ENCODE results near the gene C9orf78.

DNA sequence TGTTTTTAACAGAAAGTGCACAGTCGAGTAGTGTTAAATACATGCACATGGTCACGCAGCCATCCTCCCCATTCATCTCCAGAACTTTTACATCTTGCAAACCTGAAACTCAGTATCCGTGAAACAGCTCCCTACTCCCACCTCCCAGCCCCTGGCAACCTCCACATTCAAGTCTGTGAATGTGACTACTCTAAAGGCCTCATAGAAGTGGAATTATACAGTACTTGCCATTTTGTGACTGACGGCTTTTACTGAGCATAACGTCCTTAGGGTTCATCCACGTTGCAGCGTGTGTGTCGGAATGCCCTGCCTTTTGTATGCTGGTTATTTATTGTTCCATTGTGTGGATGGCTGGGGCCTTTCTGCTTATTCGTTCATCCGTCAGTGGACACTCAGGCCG, 36.0 kb upstream of the C9orf78 start:
- TF ChIP-seq CHD2 (IDR thresholded peaks at IDR 0.05; ENCODE audit: low read length) (no peak), POLR2A (IDR thresholded peaks at IDR 0.05; ENCODE audit: control extremely low read depth in 1 of 2, low read depth in 2 of 2, low read length in 2 of 2) (no peak)
- TF ChIP-seq, protein P1, sequence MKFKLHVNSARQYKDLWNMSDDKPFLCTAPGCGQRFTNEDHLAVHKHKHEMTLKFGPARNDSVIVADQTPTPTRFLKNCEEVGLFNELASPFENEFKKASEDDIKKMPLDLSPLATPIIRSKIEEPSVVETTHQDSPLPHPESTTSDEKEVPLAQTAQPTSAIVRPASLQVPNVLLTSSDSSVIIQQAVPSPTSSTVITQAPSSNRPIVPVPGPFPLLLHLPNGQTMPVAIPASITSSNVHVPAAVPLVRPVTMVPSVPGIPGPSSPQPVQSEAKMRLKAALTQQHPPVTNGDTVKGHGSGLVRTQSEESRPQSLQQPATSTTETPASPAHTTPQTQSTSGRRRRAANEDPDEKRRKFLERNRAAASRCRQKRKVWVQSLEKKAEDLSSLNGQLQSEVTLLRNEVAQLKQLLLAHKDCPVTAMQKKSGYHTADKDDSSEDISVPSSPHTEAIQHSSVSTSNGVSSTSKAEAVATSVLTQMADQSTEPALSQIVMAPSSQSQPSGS (IDR thresholded peaks at IDR 0.05; ENCODE audit: low read length), result no peak
